HG03039 (cell line): ENCODE measurements around the gene USP5.
"Not testable (repeated sequence)": the region's sequence is repeated elsewhere in the genome, so short reads cannot be mapped to it uniquely, and the experiment has no call there.

Experiments
- ATAC-seq: cut with Tn5 transposase; IDR thresholded peaks from one replicate; pipeline ENCODE4 v1.9.1; 2021; ENCODE audit warnings: mild to moderate bottlenecking, moderate library complexity; ENCODE audit not compliant: unreplicated experiment

USP5 gene

DNA sequence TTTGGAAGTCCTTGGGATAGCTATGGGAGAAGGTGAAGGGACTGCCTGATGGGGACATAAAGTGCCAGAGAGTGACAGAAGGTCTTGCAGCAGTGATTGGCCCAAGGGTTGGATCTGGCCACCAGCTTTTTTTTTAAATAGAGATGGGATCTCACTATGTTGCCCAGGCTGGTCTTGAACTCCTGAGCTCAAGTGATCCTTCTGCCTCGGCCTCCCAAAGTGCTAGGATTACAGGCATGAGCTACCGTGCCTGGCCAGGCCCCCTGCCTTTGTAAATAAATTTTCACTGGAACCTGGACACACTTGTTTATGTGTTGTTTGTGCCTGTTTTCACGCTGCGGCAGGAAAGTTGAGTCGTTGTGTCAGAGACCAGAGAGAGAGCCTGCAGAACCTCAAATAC is 13.4 kb downstream of the USP5 start:
- not testable (repeated sequence) for ATAC-seq

DNA sequence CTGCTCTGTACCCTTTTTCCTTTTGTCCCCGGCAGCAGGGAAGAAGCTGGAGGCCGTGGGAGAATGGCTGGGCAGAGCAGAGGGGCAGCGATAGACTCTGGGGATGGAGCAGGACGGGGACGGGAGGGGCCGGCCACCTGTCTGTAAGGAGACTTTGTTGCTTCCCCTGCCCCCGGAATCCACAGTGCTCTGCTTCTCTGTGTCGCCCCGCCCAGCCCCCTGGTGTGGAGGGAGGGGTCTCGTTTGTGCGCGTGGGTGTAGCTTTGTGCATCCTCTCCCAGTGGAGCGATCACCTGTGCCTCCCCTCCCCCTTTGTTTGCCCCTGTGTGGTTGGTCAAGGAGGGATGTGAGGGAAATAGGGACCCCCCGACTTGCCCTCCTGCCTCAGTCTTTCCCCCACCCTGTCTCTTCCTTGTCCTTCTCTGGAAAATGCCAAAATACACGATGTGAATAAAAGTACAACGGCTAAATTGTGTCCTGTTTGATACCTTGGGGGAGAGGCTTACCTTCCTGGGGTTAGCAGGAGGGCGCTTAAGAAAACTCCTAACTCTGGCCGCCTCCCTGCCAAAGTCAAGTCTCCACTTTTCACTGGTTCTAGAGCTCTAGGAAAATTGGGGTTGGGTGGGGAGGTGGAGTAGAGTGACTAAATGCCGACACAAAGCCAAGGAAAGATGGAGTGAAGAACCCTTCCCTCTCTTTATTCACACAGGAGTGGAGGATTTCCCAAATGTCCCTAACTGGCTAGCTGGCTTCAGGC is 14.4 kb downstream of the USP5 start:
- no peak for ATAC-seq

DNA sequence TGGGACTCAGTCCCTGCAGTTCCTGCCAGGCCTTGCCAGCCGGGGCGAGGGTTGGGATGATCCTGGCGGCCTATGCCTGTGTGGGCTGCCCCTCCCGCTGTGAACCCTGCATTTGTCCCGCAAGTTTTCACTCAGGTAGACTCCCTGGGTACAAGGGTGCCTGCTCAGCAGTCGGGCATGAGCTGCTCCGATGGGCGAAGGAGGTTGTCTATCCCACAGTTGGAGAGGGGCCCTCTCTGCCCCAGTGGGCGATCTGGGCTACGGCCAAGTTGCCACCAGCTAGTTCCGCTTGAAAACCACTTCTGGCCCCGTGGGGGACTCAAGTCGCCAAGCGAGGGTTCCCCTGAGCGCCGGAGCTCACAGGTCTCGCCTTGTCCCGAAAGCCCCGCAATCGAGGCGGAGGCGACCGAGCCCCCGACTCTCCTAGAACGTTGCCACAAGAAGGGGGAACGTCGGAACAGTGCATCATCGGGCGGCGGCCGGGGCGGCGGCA is 15.0 kb downstream of the USP5 start:
- ATAC-seq = peak; percentile 2

DNA sequence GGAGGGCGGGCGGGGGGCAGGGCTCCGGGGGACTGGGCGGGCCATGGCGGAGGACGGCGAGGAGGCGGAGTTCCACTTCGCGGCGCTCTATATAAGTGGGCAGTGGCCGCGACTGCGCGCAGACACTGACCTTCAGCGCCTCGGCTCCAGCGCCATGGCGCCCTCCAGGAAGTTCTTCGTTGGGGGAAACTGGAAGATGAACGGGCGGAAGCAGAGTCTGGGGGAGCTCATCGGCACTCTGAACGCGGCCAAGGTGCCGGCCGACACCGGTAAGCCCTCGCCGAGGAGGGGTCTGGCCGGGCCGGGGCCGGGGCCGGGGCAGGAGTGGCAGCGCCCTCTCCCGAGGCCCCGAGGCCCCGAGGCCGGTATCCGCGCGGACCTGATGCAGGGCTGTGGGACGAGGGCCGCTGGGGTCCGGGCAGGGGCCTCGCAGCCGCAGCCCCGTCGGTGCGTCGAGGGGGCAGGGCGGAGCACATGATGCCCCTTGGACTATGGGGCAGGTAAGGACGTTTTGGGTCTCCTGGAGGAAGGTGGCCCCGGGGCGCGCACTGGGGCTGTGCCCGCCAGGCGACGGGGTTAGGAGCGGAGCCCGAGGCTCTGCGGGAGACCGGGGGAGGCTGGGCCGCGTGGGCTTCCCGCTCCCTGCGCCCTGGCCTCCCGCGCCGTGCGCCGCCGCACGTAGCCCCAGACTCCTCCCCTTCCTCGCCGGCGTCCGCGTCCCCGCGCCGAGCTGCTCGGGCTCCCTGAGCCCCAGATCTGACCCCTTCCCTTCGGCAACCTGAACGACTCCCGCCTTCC is 15.7 kb downstream of the USP5 start, which contains the start of gene TPI1:
Gene TPI1, plus strand, starts transcription at position 119 of the 798 bp plus-strand sequence. Its CDS starts 36 bp downstream, at position 155.
- peak; percentile 44 for ATAC-seq

DNA sequence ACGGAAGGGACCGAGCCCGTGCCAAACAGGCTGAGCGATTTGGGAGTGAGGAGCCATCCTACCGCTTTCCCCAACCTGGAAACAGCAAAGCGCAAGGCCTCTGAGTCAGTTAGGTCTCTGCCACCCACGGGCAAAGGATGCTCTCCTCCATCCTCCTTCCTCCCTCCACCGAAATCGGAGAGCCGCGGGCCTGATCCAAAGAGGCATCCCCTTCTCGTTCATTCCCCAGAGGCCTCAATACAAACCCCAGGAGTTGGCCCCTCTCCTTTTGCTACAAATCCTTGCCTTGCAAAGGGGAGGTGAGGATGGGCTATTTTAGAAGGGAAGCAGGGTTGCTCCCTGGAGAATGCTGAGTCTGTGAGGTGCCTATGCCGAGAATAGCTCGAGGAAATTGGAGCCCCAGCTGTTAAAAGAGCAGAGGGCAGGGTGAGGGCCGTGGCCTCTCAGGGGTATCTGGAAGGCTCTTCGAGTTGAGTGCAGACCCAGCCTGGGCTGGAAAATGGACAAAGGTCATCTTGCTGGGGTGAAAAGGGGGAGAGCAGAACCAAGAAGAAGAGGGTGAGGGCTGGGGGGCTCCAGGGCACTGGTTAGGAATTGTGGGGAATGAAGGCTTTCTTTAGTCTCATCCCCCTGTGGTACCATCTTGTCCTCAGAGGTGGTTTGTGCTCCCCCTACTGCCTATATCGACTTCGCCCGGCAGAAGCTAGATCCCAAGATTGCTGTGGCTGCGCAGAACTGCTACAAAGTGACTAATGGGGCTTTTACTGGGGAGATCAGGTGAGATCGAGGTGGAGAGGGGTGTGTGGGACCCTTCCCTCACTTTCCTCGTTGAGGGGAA is 16.5 kb downstream of the USP5 start:
- ATAC-seq = no peak

DNA sequence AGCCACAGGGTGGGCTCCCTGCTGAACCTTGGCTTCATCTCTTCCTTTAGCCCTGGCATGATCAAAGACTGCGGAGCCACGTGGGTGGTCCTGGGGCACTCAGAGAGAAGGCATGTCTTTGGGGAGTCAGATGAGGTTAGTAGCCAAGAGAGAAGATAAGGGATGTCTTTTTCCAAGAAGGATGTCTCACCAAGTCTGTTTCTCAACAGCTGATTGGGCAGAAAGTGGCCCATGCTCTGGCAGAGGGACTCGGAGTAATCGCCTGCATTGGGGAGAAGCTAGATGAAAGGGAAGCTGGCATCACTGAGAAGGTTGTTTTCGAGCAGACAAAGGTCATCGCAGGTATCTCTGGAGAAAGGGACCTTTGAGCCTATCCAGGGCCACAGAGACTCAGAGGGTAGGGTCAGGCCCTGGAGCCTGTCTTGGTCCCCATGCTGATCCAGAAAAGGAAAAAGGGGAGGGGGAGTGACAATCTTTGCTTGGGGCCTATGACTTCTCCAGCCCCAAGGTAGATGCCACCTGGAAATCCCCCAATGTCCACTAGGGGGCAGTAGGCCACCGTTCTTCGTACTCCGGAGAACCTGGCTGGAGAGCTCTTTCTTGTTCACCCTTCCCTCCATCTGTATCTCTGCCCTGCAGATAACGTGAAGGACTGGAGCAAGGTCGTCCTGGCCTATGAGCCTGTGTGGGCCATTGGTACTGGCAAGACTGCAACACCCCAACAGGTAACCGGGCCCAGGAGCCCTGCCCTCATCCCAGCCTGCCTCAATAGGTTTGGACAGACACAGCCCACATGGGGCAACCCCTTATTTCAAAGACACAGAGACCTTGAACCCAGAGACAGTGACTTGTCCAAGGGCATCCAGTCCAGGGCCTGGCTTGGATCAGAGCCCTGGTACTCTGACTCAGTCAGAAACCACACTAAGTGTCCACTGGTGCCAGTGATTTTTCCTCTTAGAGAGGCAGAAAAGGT is 17.4 kb downstream of the USP5 start:
- ATAC-seq = no peak

DNA sequence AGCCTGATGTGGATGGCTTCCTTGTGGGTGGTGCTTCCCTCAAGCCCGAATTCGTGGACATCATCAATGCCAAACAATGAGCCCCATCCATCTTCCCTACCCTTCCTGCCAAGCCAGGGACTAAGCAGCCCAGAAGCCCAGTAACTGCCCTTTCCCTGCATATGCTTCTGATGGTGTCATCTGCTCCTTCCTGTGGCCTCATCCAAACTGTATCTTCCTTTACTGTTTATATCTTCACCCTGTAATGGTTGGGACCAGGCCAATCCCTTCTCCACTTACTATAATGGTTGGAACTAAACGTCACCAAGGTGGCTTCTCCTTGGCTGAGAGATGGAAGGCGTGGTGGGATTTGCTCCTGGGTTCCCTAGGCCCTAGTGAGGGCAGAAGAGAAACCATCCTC is 18.4 kb downstream of the USP5 start:
- ATAC-seq = not testable (repeated sequence)

DNA sequence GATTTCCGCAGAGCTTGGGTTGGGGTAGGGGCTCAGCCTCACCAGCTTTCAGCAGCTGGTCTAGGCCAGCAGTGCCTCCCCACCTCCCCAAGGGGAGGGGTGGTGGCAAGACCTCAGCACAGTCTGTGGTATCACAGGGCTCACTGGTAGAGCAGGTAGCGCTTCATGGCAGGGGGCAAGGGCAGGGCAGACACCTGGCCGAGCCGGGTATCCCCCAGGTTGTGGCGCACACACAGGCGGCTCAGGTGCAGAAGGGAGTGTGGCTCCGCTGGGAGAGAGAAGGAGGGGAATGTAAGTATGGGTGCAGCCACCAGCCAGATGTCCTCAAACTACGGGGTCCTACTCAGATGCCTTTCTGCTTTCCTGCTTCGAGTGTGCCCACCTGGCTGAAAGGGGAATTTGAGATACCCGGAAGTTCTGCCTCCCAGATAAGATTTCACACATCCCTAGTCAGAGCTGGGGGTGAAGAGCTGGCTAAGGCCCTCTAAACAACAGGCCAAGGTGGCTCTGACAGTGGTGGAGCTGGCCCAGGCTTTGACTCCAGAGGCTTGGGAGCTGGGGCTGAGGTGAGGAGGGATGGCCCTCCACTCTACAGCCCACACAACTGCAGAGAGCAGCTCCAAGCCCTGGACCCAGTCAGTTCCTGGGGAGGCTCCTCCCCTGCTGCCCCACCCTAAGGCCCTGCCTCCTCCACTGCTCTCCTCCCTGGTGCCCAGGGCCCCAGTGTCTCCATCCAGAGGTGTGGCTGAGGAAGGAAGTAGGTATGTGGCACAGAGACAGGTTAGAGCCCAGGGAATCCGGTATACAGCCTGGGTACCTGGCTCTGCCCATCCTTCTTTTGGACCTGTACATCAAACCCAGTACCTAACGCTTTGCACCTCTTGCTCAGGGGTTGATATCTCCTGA is 19.4 kb downstream of the USP5 start:
- ATAC-seq = no peak

DNA sequence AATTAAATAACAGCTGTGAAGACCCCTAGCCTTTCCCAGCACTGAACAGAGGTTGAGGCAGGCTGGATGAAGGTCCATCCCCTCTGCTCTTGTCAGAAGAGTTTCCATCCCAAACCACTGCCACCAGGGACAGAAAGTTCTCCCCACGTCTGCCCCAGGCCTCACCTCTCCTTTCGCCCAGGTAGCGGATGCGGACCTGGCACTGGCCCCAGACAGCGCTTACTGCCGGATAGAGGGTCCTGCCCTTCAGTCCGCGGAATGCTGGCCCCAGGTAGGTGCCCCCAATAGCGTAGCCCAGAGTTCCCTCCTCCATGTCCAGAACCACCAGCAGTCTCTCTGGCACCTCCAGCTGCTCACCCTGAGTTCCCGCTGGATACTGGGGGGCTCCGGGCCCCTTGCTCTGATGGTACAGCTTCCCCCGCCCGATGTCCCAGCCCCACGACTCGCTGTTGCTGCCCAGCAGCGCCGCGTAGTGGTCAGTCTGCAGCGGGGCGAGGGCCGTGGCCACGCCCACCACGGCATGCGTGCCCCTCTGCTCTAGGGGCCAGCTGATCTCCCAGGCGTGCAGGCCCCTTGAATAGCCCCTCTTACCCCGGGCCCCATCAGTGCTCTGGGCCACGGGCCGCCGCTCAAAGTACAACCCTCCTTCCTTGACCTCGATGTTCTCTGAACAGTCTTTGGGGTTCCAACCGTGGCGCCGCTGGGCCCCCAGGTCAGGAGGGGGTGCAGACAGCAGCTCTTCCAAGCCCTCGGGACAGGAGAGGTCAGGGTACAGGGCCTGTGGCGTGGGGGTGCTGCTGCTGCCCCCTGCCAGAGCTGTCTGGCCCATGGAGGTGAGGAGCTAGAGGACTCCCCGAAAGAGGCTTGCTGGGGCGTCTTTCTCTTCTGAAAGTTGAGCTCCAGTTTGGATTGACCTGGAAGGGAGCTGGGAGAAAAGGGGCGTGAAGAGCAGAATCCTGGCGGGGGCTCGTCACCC is 20.4 kb downstream of the USP5 start:
- no peak for ATAC-seq

DNA sequence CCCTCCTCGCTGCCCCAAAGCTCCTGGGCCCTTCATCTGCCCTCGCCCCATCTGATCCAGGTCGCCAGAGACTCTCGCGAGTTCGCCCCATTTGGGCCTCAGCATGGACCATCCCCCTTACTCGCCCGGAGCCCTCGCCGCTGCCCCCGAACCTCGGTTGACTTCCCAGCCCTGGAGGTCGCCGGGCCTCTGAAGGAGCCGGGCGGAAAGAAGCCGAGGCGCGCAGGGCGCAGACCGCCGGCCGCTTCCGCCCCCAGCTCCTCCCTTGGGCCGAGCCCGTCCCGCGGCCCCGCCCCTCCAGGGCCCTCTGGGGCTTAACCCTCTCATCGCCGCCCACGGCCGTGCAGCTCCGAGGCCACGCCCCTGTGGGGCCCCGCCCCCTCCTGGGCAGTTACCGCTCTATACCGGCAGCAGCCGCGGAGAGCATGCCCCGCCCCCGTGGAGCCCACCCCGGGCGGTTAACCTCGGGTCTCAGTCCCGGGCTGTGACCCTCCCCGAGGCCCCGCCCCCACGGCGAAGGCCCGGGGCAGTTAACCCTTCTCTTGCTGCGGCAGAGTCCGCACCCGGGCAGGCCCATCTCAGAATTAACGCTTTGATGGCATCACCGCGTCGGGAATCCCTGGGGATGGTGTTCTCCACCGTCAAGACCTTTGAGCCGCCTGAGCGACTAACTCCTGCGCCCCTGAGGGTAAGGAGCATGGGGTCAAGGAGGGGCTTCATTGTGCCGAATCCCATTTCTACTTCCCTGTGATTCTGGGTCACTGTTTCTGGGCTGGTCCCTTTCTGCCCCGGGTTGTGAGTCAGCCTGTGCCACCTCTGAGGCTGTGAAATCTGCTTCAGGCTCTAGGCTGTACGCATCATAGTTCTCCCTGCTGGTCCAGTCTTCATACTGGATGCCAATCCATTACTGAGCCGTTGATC is 21.4 kb downstream of the USP5 start, which contains the start of gene SPSB2:
Gene SPSB2, minus strand, starts transcription at position 210 of the 921 bp plus-strand sequence. CDS start 402 bp downstream, outside the sequence.
- peak; percentile 78 for ATAC-seq

DNA sequence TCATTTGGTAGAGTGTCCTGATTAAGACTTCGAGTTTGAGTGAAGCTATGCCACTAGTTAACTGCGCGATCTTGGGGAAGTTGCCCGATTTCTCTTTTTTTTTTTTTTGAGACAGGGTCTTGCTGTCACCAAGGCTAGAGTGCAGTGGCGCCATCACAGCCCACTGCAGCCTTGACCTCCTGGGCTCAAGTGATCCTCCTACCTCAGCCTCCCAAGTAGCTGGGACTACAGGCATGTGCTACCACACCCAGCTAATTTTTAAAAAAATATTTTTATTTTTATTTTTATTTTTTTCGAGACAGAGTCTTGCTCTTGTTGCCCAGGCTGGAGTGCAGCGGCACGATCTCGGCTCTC is 22.0 kb downstream of the USP5 start:
- not testable (repeated sequence) for ATAC-seq

DNA sequence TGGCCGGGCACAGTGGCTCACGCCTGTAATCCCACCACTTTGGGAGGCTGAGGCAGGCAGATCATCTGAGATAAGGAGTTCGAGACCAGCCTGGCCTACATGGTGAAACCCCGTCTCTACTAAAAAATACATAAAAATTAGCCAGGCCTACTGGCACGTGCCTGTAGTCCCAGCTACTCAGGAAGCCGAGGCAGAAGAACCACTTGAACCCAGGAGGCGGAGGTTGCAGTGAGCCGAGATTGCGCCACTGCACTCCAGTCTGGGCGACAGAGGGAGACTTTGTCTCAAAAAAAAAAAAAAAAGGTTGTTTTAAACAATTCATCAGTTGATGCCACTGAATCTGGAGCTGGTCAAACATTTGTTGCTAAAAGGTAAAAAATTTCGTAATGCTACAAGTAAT is 27.9 kb downstream of the USP5 start:
- ATAC-seq = not testable (repeated sequence)

DNA sequence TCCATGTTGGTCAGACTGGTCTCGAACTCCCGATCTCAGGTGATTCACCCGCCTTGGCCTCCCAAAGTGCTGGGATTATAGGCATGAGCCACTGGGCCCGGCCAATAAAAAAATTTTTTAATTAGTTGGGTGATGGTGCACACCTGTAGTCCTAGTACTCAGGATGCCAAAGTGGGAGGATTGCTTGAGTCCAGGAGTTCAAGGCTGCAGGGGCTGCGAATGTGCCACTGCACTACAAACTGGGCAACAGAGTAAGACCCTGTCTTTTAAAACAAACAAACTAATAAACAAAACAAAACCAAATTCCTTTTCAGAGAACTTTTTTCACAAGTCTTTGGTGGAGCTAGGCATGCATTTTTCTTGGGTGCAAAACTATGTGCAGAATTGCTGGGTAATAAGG is 31.3 kb downstream of the USP5 start:
- ATAC-seq = no peak

DNA sequence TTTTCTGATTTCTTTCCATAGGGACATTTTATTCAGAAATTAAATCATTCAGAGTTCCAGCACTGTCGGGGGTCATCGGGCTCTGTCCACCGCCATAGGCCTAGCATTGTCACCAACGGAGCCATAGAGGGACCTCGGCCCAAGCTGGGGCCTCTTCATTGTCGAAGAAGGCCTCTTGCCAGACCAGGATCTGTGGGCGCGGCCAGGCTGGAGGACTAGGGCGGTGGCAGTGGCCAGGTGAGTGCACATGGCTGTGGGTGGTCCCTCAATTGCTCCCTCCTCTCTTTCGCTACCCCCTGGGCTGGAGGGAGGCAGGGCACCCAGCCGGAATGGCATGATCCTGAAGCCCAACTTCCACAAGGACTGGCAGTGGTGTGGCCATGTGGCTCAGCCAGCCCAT is 31.7 kb downstream of the USP5 start:
- no peak for ATAC-seq

DNA sequence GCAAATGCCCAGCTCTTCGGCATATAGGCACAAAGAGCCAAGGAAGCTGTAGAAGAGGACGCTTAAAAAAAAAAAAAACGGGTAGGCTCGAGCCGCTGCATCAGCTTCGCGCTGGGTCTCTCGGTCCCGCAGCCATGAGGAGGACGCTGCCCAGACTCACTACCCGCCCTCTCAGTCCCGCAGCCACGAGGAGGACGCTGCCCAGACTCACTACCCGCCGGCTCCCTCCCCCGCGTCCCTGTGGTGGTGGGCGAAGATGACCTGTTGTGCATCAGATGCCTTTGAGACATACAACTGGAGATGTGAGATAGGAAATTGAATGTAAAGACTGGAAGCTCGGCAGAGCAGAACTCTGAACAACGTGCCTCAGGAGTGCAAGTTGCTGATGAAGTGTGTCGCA is 32.6 kb downstream of the USP5 start:
- ATAC-seq = no peak

DNA sequence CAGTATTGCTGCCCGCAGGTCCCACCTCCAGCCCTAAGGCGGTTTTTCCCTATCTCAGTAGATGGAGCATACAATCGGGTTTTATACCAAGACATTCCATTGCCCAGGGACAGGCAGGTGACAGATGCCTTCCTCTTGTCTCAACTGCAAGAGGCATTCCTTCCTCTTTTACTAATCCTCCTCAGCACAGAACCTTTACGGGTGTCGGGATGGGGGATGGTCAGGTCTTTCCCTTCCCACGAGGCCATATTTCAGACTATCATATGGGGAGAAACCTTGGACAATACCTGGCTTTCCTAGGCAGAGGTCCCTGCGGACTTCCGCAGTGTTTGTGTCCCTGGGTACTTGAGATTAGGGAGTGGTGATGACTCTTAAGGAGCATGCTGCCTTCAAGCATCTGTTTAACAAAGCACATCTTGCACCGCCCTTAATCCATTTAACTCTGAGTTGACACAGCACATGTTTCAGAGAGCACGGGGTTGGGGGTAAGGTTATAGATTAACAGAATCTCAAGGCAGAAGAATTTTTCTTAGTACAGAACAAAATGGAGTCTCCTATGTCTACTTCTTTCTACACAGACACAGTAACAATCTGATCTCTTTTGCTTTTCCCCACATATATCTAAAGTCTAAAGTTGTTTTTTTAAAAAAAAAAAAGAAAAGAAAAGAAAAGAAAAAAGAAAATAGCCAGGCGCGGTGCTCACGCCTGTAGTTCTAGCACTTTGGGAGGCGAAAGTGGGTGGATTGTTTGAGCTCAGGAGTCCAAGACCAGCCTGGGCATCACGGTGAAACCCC is 34.5 kb downstream of the USP5 start:
- ATAC-seq = not testable (repeated sequence)
